NB4 (cell line): ENCODE measurements around the gene HLTF.

Source experiments
- MYC ChIP-seq: IDR thresholded peaks from 2 replicates; pipeline ENCODE4 v1.6.1; 2011; ENCODE audit warnings: low read depth, low read length
- POLR2A ChIP-seq: IDR thresholded peaks from 2 replicates; pipeline ENCODE4 v1.6.1; 2011; ENCODE audit warnings: mild to moderate bottlenecking; ENCODE audit not compliant: insufficient read length; ENCODE audit errors: extremely low read depth
- TF ChIP-seq, protein P1 (sequence below): IDR thresholded peaks from one replicate; pipeline ENCODE4 v1.5.1; 2012; ENCODE audit warnings: low read depth, low read length
- TF ChIP-seq, protein P2 (sequence below): IDR thresholded peaks from 2 replicates; pipeline ENCODE4 v1.6.1; 2011; ENCODE audit warnings: low read depth, low read length

GRCh38 chr3:149061776-149062175, 24.6 kb downstream of the HLTF start:
- TF ChIP-seq, protein P1, sequence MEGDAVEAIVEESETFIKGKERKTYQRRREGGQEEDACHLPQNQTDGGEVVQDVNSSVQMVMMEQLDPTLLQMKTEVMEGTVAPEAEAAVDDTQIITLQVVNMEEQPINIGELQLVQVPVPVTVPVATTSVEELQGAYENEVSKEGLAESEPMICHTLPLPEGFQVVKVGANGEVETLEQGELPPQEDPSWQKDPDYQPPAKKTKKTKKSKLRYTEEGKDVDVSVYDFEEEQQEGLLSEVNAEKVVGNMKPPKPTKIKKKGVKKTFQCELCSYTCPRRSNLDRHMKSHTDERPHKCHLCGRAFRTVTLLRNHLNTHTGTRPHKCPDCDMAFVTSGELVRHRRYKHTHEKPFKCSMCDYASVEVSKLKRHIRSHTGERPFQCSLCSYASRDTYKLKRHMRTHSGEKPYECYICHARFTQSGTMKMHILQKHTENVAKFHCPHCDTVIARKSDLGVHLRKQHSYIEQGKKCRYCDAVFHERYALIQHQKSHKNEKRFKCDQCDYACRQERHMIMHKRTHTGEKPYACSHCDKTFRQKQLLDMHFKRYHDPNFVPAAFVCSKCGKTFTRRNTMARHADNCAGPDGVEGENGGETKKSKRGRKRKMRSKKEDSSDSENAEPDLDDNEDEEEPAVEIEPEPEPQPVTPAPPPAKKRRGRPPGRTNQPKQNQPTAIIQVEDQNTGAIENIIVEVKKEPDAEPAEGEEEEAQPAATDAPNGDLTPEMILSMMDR = no peak
- TF ChIP-seq POLR2A (no peak), MYC (no peak)
- TF ChIP-seq, protein P2, sequence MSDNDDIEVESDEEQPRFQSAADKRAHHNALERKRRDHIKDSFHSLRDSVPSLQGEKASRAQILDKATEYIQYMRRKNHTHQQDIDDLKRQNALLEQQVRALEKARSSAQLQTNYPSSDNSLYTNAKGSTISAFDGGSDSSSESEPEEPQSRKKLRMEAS = no peak
